GM12878 (cell line): ENCODE results near the gene HSPB6. TPM values are rescaled to one million over a fixed set of nuclear protein-coding genes. Genes with fewer than 3 reads are reported as not detected.

Source experiments
- ATAC-seq: fragments of 200-7000 bp; cut with Tn5 transposase; 3 replicates; pipeline ENCODE4 v1.9.1; 2020; ENCODE audit warnings: mild to moderate bottlenecking, moderate library complexity
- BruUV-seq: library from RNA; stranded (reverse); fragments of 400-500 nt; replicated peaks from 2 replicates; lab custom pipeline; 2021; lab: Mats Ljungman, UMichigan
- CTCF ChIA-PET: fragments of 300-600 bp; sonication (Branson Sonifier 250); formaldehyde crosslinking; extraction: SDS; loops from one replicate; lab custom pipeline; 2021; ENCODE audit warnings: inconsistent platforms; lab: Yijun Ruan, JAX
- POLR2A ChIA-PET: fragments of 350-600 bp; formaldehyde crosslinking; extraction: SDS; loops from one replicate; lab custom pipeline; 2021; ENCODE audit warnings: inconsistent platforms; lab: Charles Lee
- RAD21 ChIA-PET: fragments of 300-600 bp; sonication (Branson Sonifier 250); formaldehyde crosslinking; loops from one replicate; lab custom pipeline; 2023; ENCODE audit warnings: antibody characterized with exemption; ENCODE audit not compliant: unreplicated experiment; lab: Charles Lee
- SMC1A ChIA-PET: fragments of 300-600 bp; sonication (Branson Sonifier 250); formaldehyde crosslinking; loops from one replicate; lab custom pipeline; 2023; ENCODE audit not compliant: unreplicated experiment, uncharacterized antibody; lab: Charles Lee
- DNase-seq: peaks from one replicate; pipeline ENCODE4 v3.0.0-alpha.2; 2011; ENCODE audit warnings: low read depth, low spot score
- FAIRE-seq: peaks from 3 replicates; lab custom pipeline; 2011; peaks lifted over from hg19 to GRCh38; lab: Jason Lieb, UNC
- H2AFZ ChIP-seq: 2 replicates; pipeline ENCODE4 v1.6.0; 2011; ENCODE audit warnings: low read depth, low read length, control low read depth; ENCODE audit not compliant: control insufficient read depth
- H3K27ac ChIP-seq: 2 replicates; pipeline ENCODE4 v1.5.1; 2011; ENCODE audit warnings: control low read depth; ENCODE audit not compliant: control insufficient read depth, insufficient read depth
- H3K27me3 ChIP-seq, 2 experiments: replicated peaks in 1 of 2; 2 replicates each; pipeline versions ENCODE4 v1.6.0 to v1.6.1; 2011; ENCODE audit warnings: low read length in 1 of 2; ENCODE audit not compliant: control insufficient read depth in 2 of 2, insufficient read depth in 2 of 2
- H3K36me3 ChIP-seq, 2 experiments: 2 replicates each; pipeline ENCODE4 v1.5.1; 2011; ENCODE audit warnings: low read length in 1 of 2; ENCODE audit not compliant: control insufficient read depth in 2 of 2, insufficient read depth in 2 of 2
- H3K4me1 ChIP-seq: 2 replicates; pipeline ENCODE4 v1.6.1; 2011; ENCODE audit warnings: mild to moderate bottlenecking, low read length, moderate library complexity, mixed read lengths; ENCODE audit not compliant: control insufficient read depth, insufficient read depth
- H3K4me2 ChIP-seq: 2 replicates; pipeline ENCODE4 v1.6.0; 2011; ENCODE audit warnings: control low read depth; ENCODE audit not compliant: control insufficient read depth, insufficient read depth
- H3K4me3 ChIP-seq: fragments of 200-600 bp; sonication (generic); 2 replicates; pipeline ENCODE4 v1.5.1; 2016
- H3K79me2 ChIP-seq: 2 replicates; pipeline ENCODE4 v1.6.0; 2011; ENCODE audit warnings: low read length; ENCODE audit not compliant: control insufficient read depth, insufficient read depth
- H3K9ac ChIP-seq: 2 replicates; pipeline ENCODE4 v1.8.0; 2011; ENCODE audit warnings: low read length, control low read depth, mixed read lengths; ENCODE audit not compliant: control insufficient read depth, insufficient read depth
- H3K9me3 ChIP-seq: replicated peaks from 3 replicates; pipeline ENCODE4 v1.5.1; 2011; ENCODE audit warnings: mild to moderate bottlenecking, low read length; ENCODE audit not compliant: control insufficient read depth, insufficient read depth
- H4K20me1 ChIP-seq: 2 replicates; pipeline ENCODE4 v1.6.0; 2011; ENCODE audit not compliant: control insufficient read depth, insufficient read depth
- POLR2A ChIP-seq: IDR thresholded peaks from 2 replicates; pipeline ENCODE4 v1.6.1; 2011; ENCODE audit warnings: low read depth, mild to moderate bottlenecking, low read length
- POLR2AphosphoS5 ChIP-seq: IDR thresholded peaks from 2 replicates; pipeline ENCODE4 v1.6.1; 2011; ENCODE audit warnings: mild to moderate bottlenecking, low read length, inconsistent platforms
- RAD21 ChIP-seq: IDR thresholded peaks from 2 replicates; pipeline ENCODE4 v1.6.1; 2011; ENCODE audit warnings: mild to moderate bottlenecking, low read depth, low read length, moderate library complexity; ENCODE audit not compliant: insufficient read depth
- TAF1 ChIP-seq: IDR thresholded peaks from 2 replicates; pipeline ENCODE4 v1.6.1; 2011; ENCODE audit warnings: mild to moderate bottlenecking, low read depth, low read length, borderline replicate concordance
- ZBED1 ChIP-seq: IDR thresholded peaks from 2 replicates; pipeline ENCODE4 v1.6.1; 2016; ENCODE audit warnings: borderline replicate concordance
- ZNF274 ChIP-seq: IDR thresholded peaks from one replicate; pipeline ENCODE4 v1.8.0; 2011; ENCODE audit not compliant: insufficient read length, insufficient read depth
- WGBS: methylation state at CpG from one replicate; pipeline ENCODE4 v1.1.6; 2016; ENCODE audit warnings: low lambda C conversion rate; ENCODE audit not compliant: insufficient replicate concordance, insufficient coverage; ENCODE audit errors: missing lambda C conversion rate; 5-methylcytosine and 5-hydroxymethylcytosine counted together
- in situ Hi-C: fragments of 300-500 bp; cut with MboI; formaldehyde crosslinking; loops from 9 replicates; pipeline ENCODE4 v1.14.3; 2018; ENCODE audit warnings: mixed read lengths
- intact Hi-C: fragments of 100-400 bp; cut with micrococcal nuclease; formaldehyde crosslinking; loops from one replicate; pipeline ENCODE4 v1.14.2; 2022; ENCODE audit not compliant: unreplicated experiment
- polyA plus RNA-seq, 11 experiments: library from polyadenylated mRNA; depleted of rRNA in 4 of 11; unstranded in 6 of 11; stranded (reverse) in 5 of 11; fragments of >200 nt; fragmentation: Nextera tagmentation in 4 of 11; fragmentation: Illumina TruSeq in 1 of 11; extraction: Ambion mirVana in 4 of 11; extraction: Trizol in 1 of 11; gene quantifications; 1 replicate in 1 of 11; 2 replicates in 10 of 11; pipeline versions ENCODE4 v1.2.1 to v1.2.3, GENCODE V29; 2011 to 2016; ENCODE audit warnings: inconsistent platforms in 2 of 11, missing spikeins in 2 of 11, low read depth in 1 of 11
- total RNA-seq, 4 experiments: library from RNA; depleted of rRNA in 3 of 4; stranded (reverse); fragments of >200 nt in 3 of 4; fragmentation: Illumina TruSeq in 1 of 4; extraction: Trizol in 1 of 4; gene quantifications; 2 replicates each; pipeline versions ENCODE4 v1.2.1 to v1.2.3, GENCODE V29; 2013 to 2021
- TF ChIP-seq, protein P1 (sequence below), 3 experiments: IDR thresholded peaks in 2 of 3; conservative IDR thresholded peaks in 1 of 3; 2 replicates each; pipeline ENCODE4 v1.5.1; 2011; ENCODE audit warnings: low read depth in 3 of 3, low read length in 3 of 3, mild to moderate bottlenecking in 3 of 3, control low read depth in 2 of 3, moderate library complexity in 2 of 3, inconsistent platforms in 1 of 3, mixed read lengths in 1 of 3; ENCODE audit not compliant: control insufficient read depth in 2 of 3, insufficient read depth in 1 of 3; ENCODE audit errors: extremely low read depth in 1 of 3
- TF ChIP-seq, protein P2 (sequence below): fragments of 450-650 bp; IDR thresholded peaks from 2 replicates; pipeline ENCODE4 v1.6.1; 2018; ENCODE audit warnings: mild to moderate bottlenecking, low read depth, moderate library complexity; ENCODE audit not compliant: partially characterized antibody
- TF ChIP-seq, protein P3 (sequence below): IDR thresholded peaks from 2 replicates; pipeline ENCODE4 v1.6.1; 2012; ENCODE audit warnings: low read length, inconsistent platforms
- TF ChIP-seq, protein P4 (sequence below): fragments of 450-650 bp; IDR thresholded peaks from 2 replicates; pipeline ENCODE4 v1.6.1; 2017; ENCODE audit warnings: borderline replicate concordance
- TF ChIP-seq, protein P5 (sequence below): IDR thresholded peaks from 2 replicates; pipeline ENCODE4 v1.6.1; 2011; ENCODE audit warnings: mild to moderate bottlenecking, low read depth, low read length, moderate library complexity; ENCODE audit not compliant: insufficient replicate concordance

HSPB6 gene
- total and polyA plus RNA-seq, 10 of the 15 experiments (the other 5 are each of a cell fraction or from before 2014, with no cell fraction given) = 0.09 to 1.6 (median 0.36) TPM; not detected in 4

DNA sequence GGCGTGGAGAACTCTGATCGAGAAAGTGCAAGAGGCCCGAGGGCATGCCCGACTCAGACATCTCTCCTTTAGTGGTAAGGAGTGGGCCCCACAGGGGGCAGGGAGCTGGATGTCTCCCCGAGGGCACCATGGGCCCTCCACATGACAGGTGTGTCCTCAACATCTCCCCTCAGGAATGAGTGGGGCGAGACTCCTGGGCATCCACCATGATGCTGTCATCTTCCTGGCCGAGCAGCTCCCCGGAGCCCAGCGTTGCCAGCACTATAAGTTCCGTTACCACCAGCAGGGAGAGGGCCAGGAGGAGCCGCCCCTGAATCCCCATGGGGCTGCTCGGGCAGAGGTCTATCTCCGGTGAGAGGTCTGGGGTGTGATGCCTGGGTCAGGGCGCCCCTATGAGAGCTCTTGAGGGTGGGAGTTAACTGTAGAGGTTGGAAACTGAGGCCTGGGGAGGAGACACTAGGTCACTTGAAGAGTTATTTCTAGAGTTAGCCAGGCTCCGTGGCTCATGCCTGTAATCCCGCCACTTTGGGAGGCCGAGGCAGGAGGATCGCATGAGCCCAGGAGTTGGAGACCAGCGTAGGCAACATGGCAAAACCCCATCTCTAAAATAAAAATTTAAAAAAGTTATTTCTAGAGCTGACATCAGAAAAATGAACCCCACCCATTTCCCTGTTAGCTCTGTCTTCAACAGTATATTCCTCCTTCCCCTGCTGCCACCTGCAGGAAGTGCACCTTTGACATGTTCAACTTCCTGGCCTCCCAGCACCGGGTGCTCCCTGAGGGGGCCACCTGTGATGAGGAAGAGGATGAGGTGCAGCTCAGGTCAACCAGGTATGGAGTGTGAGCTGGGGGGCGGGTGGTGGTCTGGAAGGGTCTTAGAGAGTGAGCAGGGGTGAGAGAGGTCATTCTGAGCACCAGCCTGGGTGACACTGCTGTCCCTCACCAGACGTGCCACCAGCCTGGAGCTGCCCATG is 19.6 kb downstream of the HSPB6 start:
- no TSS peak for BruUV-seq
- intact Hi-C loops = no loop called here
- ChIA-PET RAD21 (interaction anchor here (1.2 kb wide), 1 partner anchor 44 kb away, joined by 4 read pairs; no protein-coding TSS in a partner anchor), POLR2A (interaction anchor here (1.2 to 1.3 kb wide), 2 partner anchors 8 to 18 kb away, joined by 3 to 4 read pairs; partner anchors contain the start of genes PSENEN and U2AF1L4), CTCF (interaction anchor here (1.2 to 2.1 kb wide), 4 partner anchors 17 to 45 kb away, joined by 3 to 7 read pairs (median 6); no protein-coding TSS in a partner anchor), SMC1A (interaction anchor here (1.2 to 1.8 kb wide), 2 partner anchors 19 to 41 kb away, joined by 3 to 5 read pairs; no protein-coding TSS in a partner anchor)
- FAIRE-seq (no peak), DNase-seq (no peak), ATAC-seq (no peak)
- H3K4me2 ChIP-seq = no peak overlapping the region
- H3K36me3 ChIP-seq = peaks cover 10 to 35% of the 10 kb centered on the region in 2 experiments; a peak in 3 of 4 replicates
- in situ Hi-C loops = no loop called here
- H4K20me1 ChIP-seq = no peaks in the 10 kb centered on the region
- no peak overlapping the region for H3K27ac ChIP-seq
- no peaks in the 10 kb centered on the region for H3K9me3 ChIP-seq
- no peak overlapping the region for H3K9ac ChIP-seq
- H3K4me1 ChIP-seq = peaks cover 7% of the 10 kb centered on the region
- H2AFZ ChIP-seq = no peak overlapping the region
- 87% methylated on average over 22 of the region's 22 CpGs for WGBS
- peaks cover 7% of the 10 kb centered on the region for H3K79me2 ChIP-seq
- H3K27me3 ChIP-seq = no peaks in the 10 kb centered on the region
- no peak overlapping the region for H3K4me3 ChIP-seq
- TF ChIP-seq, protein P1, sequence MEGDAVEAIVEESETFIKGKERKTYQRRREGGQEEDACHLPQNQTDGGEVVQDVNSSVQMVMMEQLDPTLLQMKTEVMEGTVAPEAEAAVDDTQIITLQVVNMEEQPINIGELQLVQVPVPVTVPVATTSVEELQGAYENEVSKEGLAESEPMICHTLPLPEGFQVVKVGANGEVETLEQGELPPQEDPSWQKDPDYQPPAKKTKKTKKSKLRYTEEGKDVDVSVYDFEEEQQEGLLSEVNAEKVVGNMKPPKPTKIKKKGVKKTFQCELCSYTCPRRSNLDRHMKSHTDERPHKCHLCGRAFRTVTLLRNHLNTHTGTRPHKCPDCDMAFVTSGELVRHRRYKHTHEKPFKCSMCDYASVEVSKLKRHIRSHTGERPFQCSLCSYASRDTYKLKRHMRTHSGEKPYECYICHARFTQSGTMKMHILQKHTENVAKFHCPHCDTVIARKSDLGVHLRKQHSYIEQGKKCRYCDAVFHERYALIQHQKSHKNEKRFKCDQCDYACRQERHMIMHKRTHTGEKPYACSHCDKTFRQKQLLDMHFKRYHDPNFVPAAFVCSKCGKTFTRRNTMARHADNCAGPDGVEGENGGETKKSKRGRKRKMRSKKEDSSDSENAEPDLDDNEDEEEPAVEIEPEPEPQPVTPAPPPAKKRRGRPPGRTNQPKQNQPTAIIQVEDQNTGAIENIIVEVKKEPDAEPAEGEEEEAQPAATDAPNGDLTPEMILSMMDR (IDR thresholded peaks at IDR 0.05 in 2 of 3, conservative IDR thresholded peaks at IDR 0.05 in 1 of 3; ENCODE audit: control insufficient read depth in 2 of 3, extremely low read depth in 1 of 3, insufficient read depth in 1 of 3, low read depth in 3 of 3, low read length in 3 of 3) = peak; percentile 26 to 37 (median 27); a peak in 4 of 6 replicates
- no peak for TF ChIP-seq TAF1
- TF ChIP-seq, protein P2, sequence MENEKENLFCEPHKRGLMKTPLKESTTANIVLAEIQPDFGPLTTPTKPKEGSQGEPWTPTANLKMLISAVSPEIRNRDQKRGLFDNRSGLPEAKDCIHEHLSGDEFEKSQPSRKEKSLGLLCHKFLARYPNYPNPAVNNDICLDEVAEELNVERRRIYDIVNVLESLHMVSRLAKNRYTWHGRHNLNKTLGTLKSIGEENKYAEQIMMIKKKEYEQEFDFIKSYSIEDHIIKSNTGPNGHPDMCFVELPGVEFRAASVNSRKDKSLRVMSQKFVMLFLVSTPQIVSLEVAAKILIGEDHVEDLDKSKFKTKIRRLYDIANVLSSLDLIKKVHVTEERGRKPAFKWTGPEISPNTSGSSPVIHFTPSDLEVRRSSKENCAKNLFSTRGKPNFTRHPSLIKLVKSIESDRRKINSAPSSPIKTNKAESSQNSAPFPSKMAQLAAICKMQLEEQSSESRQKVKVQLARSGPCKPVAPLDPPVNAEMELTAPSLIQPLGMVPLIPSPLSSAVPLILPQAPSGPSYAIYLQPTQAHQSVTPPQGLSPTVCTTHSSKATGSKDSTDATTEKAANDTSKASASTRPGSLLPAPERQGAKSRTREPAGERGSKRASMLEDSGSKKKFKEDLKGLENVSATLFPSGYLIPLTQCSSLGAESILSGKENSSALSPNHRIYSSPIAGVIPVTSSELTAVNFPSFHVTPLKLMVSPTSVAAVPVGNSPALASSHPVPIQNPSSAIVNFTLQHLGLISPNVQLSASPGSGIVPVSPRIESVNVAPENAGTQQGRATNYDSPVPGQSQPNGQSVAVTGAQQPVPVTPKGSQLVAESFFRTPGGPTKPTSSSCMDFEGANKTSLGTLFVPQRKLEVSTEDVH = no peak
- TF ChIP-seq RAD21 = peak; percentile 36; the same call in 1 of the 2 replicates
- 0 out of 2 replicates have a peak, but pooled peaks have one; percentile 36 for TF ChIP-seq POLR2A
- TF ChIP-seq POLR2AphosphoS5 = peak; percentile 1; the same call in 1 of the 2 replicates
- TF ChIP-seq ZNF274 = no peak
- TF ChIP-seq, protein P3, sequence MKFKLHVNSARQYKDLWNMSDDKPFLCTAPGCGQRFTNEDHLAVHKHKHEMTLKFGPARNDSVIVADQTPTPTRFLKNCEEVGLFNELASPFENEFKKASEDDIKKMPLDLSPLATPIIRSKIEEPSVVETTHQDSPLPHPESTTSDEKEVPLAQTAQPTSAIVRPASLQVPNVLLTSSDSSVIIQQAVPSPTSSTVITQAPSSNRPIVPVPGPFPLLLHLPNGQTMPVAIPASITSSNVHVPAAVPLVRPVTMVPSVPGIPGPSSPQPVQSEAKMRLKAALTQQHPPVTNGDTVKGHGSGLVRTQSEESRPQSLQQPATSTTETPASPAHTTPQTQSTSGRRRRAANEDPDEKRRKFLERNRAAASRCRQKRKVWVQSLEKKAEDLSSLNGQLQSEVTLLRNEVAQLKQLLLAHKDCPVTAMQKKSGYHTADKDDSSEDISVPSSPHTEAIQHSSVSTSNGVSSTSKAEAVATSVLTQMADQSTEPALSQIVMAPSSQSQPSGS = no peak
- TF ChIP-seq ZBED1 = no peak
- TF ChIP-seq, protein P4, sequence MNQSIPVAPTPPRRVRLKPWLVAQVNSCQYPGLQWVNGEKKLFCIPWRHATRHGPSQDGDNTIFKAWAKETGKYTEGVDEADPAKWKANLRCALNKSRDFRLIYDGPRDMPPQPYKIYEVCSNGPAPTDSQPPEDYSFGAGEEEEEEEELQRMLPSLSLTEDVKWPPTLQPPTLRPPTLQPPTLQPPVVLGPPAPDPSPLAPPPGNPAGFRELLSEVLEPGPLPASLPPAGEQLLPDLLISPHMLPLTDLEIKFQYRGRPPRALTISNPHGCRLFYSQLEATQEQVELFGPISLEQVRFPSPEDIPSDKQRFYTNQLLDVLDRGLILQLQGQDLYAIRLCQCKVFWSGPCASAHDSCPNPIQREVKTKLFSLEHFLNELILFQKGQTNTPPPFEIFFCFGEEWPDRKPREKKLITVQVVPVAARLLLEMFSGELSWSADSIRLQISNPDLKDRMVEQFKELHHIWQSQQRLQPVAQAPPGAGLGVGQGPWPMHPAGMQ = no peak
- TF ChIP-seq, protein P5, sequence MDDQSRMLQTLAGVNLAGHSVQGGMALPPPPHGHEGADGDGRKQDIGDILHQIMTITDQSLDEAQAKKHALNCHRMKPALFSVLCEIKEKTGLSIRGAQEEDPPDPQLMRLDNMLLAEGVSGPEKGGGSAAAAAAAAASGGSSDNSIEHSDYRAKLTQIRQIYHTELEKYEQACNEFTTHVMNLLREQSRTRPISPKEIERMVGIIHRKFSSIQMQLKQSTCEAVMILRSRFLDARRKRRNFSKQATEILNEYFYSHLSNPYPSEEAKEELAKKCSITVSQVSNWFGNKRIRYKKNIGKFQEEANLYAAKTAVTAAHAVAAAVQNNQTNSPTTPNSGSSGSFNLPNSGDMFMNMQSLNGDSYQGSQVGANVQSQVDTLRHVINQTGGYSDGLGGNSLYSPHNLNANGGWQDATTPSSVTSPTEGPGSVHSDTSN = no peak
